HG03159 (cell line): ENCODE results near the gene AFF3.

Experiments used
- ATAC-seq: cut with Tn5 transposase; IDR thresholded peaks from one replicate; pipeline ENCODE4 v1.9.1; 2021; ENCODE audit warnings: mild to moderate bottlenecking, moderate library complexity; ENCODE audit not compliant: unreplicated experiment

AFF3 gene

GRCh38 chr2:99593692-99594427 lies 548.5 kb downstream of the AFF3 start:
- no peak for ATAC-seq

- no peak for ATAC-seq
Observed at GRCh38 chr2:99576775-99577174, 565.6 kb downstream of the AFF3 start.

- ATAC-seq, result no peak
Observed at GRCh38 chr2:99573634-99574251, 568.6 kb downstream of the AFF3 start.

- no peak for ATAC-seq
Observed at GRCh38 chr2:99572373-99573164, 569.8 kb downstream of the AFF3 start.

GRCh38 chr2:99571954-99572353 lies 570.4 kb downstream of the AFF3 start:
- no peak for ATAC-seq

GRCh38 chr2:99571533-99571932 lies 570.9 kb downstream of the AFF3 start:
- no peak for ATAC-seq

GRCh38 chr2:99571021-99571420 lies 571.4 kb downstream of the AFF3 start:
- no peak for ATAC-seq

- ATAC-seq, result no peak
Observed at GRCh38 chr2:99569386-99569785, 573.0 kb downstream of the AFF3 start.

- no peak for ATAC-seq
Observed at GRCh38 chr2:99565227-99565626, 577.2 kb downstream of the AFF3 start.

- ATAC-seq, result no peak
Observed at GRCh38 chr2:99562516-99562915, 579.9 kb downstream of the AFF3 start.

GRCh38 chr2:99561804-99562203 lies 580.6 kb downstream of the AFF3 start:
- ATAC-seq, result no peak

GRCh38 chr2:99559075-99559662 lies 583.2 kb downstream of the AFF3 start:
- peak; percentile 82 for ATAC-seq

- no peak for ATAC-seq
Observed at GRCh38 chr2:99555404-99555803, 587.0 kb downstream of the AFF3 start.

GRCh38 chr2:99554871-99555270 lies 587.5 kb downstream of the AFF3 start:
- ATAC-seq, result no peak

- ATAC-seq, result no peak
Observed at GRCh38 chr2:99554238-99554637, 588.2 kb downstream of the AFF3 start.

GRCh38 chr2:99552529-99552928 lies 589.9 kb downstream of the AFF3 start:
- ATAC-seq, result no peak

- no peak for ATAC-seq
Observed at GRCh38 chr2:99550368-99550767, 592.0 kb downstream of the AFF3 start.

- ATAC-seq, result no peak
Observed at GRCh38 chr2:99545604-99546003, 596.8 kb downstream of the AFF3 start.

- ATAC-seq, result no peak
Observed at GRCh38 chr2:99545066-99545465, 597.3 kb downstream of the AFF3 start.

- ATAC-seq, result no peak
Observed at GRCh38 chr2:99544608-99545007, 597.8 kb downstream of the AFF3 start.

GRCh38 chr2:99543247-99543646 lies 599.1 kb downstream of the AFF3 start:
- ATAC-seq, result no peak
